HepG2 (cell line): ENCODE data around the gene PET100. TPM values are rescaled to one million over a fixed set of nuclear protein-coding genes. Genes with fewer than 3 reads are reported as not detected.
A peak's percentile ranks its signal among the peaks of the same experiment; 100 is the strongest.

Source experiments
- CCAR2 ChIP-seq: fragments of 200-400 bp; formaldehyde crosslinking; optimal IDR thresholded peaks from 2 replicates; pipeline ENCODE3; 2018; ENCODE audit warnings: low read depth, mild to moderate bottlenecking, low read length, moderate library complexity
- CENPX ChIP-seq: sonication (generic); formaldehyde crosslinking; IDR thresholded peaks from 2 replicates; pipeline ENCODE4 v1.9.0; 2021; ENCODE audit warnings: mild to moderate bottlenecking, missing genetic modification reagents, moderate library complexity
- FOXK2 ChIP-seq: fragments of 450-650 bp; IDR thresholded peaks from 2 replicates; pipeline ENCODE4 v1.6.1; 2016
- HOXA9 ChIP-seq: sonication (generic); formaldehyde crosslinking; IDR thresholded peaks from 2 replicates; pipeline ENCODE4 v1.8.1; 2022; ENCODE audit warnings: missing genetic modification reagents, mild to moderate bottlenecking, moderate library complexity, borderline replicate concordance
- KLF9 ChIP-seq: IDR thresholded peaks from 2 replicates; pipeline ENCODE4 v1.6.1; 2016; ENCODE audit warnings: low read depth
- MED13 ChIP-seq: sonication (generic); formaldehyde crosslinking; IDR thresholded peaks from 2 replicates; pipeline ENCODE4 v1.5.0; 2020; ENCODE audit warnings: missing genetic modification reagents
- MTA3 ChIP-seq: sonication (generic); formaldehyde crosslinking; IDR thresholded peaks from 2 replicates; pipeline ENCODE4 v1.4.0; 2020; ENCODE audit warnings: missing genetic modification reagents
- NCOA5 ChIP-seq: sonication (generic); formaldehyde crosslinking; IDR thresholded peaks from 2 replicates; pipeline ENCODE4 v1.4.0; 2020; ENCODE audit warnings: missing genetic modification reagents
- PHF8 ChIP-seq: sonication (generic); formaldehyde crosslinking; IDR thresholded peaks from 2 replicates; pipeline ENCODE4 v1.5.0; 2020; ENCODE audit warnings: missing genetic modification reagents
- REL ChIP-seq: sonication (generic); formaldehyde crosslinking; conservative IDR thresholded peaks from 2 replicates; pipeline ENCODE4 v1.8.0; 2022; ENCODE audit warnings: mild to moderate bottlenecking, missing genetic modification reagents, moderate library complexity
- YEATS2 ChIP-seq: sonication (generic); formaldehyde crosslinking; IDR thresholded peaks from 2 replicates; pipeline ENCODE4 v1.4.0; 2020; ENCODE audit warnings: missing genetic modification reagents, borderline replicate concordance
- ZBTB20 ChIP-seq: sonication (generic); formaldehyde crosslinking; IDR thresholded peaks from 2 replicates; pipeline ENCODE4 v1.8.1; 2023; ENCODE audit warnings: missing genetic modification reagents, low read depth, mild to moderate bottlenecking, borderline replicate concordance
- ZBTB7A ChIP-seq: sonication (generic); formaldehyde crosslinking; IDR thresholded peaks from 2 replicates; pipeline ENCODE4 v1.8.0; 2022; ENCODE audit warnings: mild to moderate bottlenecking, missing genetic modification reagents
- ZFP36 ChIP-seq: fragments of 150-350 bp; IDR thresholded peaks from 2 replicates; pipeline ENCODE4 v1.6.1; 2018; ENCODE audit warnings: borderline replicate concordance, low read length, low read depth; ENCODE audit not compliant: partially characterized antibody
- ZFP82 ChIP-seq: sonication (generic); formaldehyde crosslinking; IDR thresholded peaks from 2 replicates; pipeline ENCODE4 v1.5.1; 2020; ENCODE audit warnings: mild to moderate bottlenecking, missing genetic modification reagents, borderline replicate concordance
- ZNF12 ChIP-seq: sonication (generic); formaldehyde crosslinking; IDR thresholded peaks from 2 replicates; pipeline ENCODE4 v1.5.0; 2020; ENCODE audit warnings: missing genetic modification reagents
- ZNF367 ChIP-seq: sonication (generic); formaldehyde crosslinking; IDR thresholded peaks from 2 replicates; pipeline ENCODE4 v1.4.0; 2020; ENCODE audit warnings: missing genetic modification reagents, borderline replicate concordance
- ZNF713 ChIP-seq: sonication (generic); formaldehyde crosslinking; IDR thresholded peaks from 2 replicates; pipeline ENCODE4 v1.4.0; 2020; ENCODE audit warnings: mild to moderate bottlenecking, missing genetic modification reagents
- ZNF780A ChIP-seq: sonication (generic); formaldehyde crosslinking; IDR thresholded peaks from 2 replicates; pipeline ENCODE4 v1.8.0; 2022; ENCODE audit warnings: mild to moderate bottlenecking, missing genetic modification reagents, moderate library complexity
- polyA plus RNA-seq, 8 experiments: library from polyadenylated mRNA; depleted of rRNA in 3 of 8; stranded (reverse) in 7 of 8; unstranded in 1 of 8; fragments of >200 nt; fragmentation: Illumina TruSeq in 4 of 8; extraction: Trizol in 4 of 8; gene quantifications; 2 replicates each; pipeline versions ENCODE4 v1.2.1 to v1.2.3, GENCODE V29; 2011 to 2016; ENCODE audit warnings: low read depth in 4 of 8, missing spikeins in 1 of 8, mixed read lengths in 1 of 8; ENCODE audit not compliant: insufficient read depth in 1 of 8
- total RNA-seq, 5 experiments: library from RNA; depleted of rRNA; stranded (reverse); fragments of >200 nt; fragmentation: Illumina TruSeq; extraction: Trizol; gene quantifications; 2 replicates each; pipeline ENCODE4 v1.2.3, GENCODE V29; 2016; ENCODE audit warnings: low read depth in 1 of 5
- TF ChIP-seq, protein P1 (sequence below): sonication (generic); formaldehyde crosslinking; IDR thresholded peaks from 2 replicates; pipeline ENCODE4 v1.4.0; 2020; ENCODE audit warnings: missing genetic modification reagents, borderline replicate concordance
- TF ChIP-seq, protein P2 (sequence below): sonication (generic); formaldehyde crosslinking; IDR thresholded peaks from 2 replicates; pipeline ENCODE4 v1.4.0; 2020; ENCODE audit warnings: missing genetic modification reagents
- TF ChIP-seq, protein P3 (sequence below): sonication (generic); formaldehyde crosslinking; IDR thresholded peaks from 2 replicates; pipeline ENCODE4 v1.8.0; 2022; ENCODE audit warnings: mild to moderate bottlenecking, missing genetic modification reagents; ENCODE audit not compliant: insufficient replicate concordance
- TF ChIP-seq, protein P4 (sequence below): sonication (generic); formaldehyde crosslinking; IDR thresholded peaks from 2 replicates; pipeline ENCODE4 v1.9.0; 2021; ENCODE audit warnings: missing genetic modification reagents, mild to moderate bottlenecking, borderline replicate concordance

The PET100 gene
- total and polyA plus RNA-seq, 2 of the 13 experiments (the other 11 are each of a cell fraction or from before 2014, with no cell fraction given): 22.3 to 66.5 TPM

DNA sequence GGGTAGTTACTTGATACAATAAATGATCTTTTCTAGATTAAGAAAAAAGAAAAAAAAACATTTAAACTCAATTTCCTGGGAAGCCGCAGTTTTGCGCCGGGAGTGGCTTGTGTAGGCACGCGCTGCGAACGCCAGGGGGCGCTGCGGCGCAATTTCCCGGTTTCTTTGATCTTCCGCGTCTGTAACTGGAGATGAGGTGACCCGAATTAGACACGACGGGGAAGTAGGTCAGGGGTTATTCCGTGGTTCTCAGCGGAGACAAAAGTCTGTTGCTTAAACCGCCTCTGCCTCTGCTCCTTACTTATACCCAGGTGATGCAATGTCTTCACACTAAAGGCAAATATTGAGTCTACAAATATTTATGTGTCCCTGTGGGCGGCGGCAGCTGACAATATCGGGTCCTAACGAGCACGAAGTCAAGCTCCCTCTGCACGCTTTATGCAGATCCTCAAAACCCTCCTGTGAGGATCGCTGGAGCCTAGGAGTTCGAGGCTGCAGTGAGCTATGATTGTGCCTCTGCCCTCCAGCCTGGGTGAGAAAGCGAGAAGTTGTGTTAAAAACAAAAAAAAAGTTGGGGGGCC, 22.6 kb downstream of the PET100 start (continued):
- TF ChIP-seq ZNF780A (CRISPR knock-in tag) (0 out of 2 replicates have a peak, but pooled peaks have one; percentile 31), ZFP82 (0 out of 2 replicates have a peak, but pooled peaks have one; percentile 65), YEATS2 (CRISPR knock-in tag) (peak; percentile 63; the same call in 1 of the 2 replicates), ZFP36 (no peak), ZBTB7A (CRISPR knock-in tag) (no peak), CENPX (CRISPR knock-in tag) (no peak), PHF8 (CRISPR knock-in tag) (0 out of 2 replicates have a peak, but pooled peaks have one; percentile 10), ZNF367 (CRISPR knock-in tag) (no peak), ZNF713 (CRISPR knock-in tag) (peak; percentile 22; the same call in 1 of the 2 replicates), FOXK2 (no peak), ZBTB20 (CRISPR knock-in tag) (0 out of 2 replicates have a peak, but pooled peaks have one; percentile 36), ZNF12 (peak; percentile 98), MTA3 (no peak), NCOA5 (CRISPR knock-in tag) (no peak), KLF9 (CRISPR knock-in tag) (no peak), MED13 (CRISPR knock-in tag) (no peak), REL (CRISPR knock-in tag) (no peak), HOXA9 (CRISPR knock-in tag) (no peak), CCAR2 (no peak)
- TF ChIP-seq, protein P1, sequence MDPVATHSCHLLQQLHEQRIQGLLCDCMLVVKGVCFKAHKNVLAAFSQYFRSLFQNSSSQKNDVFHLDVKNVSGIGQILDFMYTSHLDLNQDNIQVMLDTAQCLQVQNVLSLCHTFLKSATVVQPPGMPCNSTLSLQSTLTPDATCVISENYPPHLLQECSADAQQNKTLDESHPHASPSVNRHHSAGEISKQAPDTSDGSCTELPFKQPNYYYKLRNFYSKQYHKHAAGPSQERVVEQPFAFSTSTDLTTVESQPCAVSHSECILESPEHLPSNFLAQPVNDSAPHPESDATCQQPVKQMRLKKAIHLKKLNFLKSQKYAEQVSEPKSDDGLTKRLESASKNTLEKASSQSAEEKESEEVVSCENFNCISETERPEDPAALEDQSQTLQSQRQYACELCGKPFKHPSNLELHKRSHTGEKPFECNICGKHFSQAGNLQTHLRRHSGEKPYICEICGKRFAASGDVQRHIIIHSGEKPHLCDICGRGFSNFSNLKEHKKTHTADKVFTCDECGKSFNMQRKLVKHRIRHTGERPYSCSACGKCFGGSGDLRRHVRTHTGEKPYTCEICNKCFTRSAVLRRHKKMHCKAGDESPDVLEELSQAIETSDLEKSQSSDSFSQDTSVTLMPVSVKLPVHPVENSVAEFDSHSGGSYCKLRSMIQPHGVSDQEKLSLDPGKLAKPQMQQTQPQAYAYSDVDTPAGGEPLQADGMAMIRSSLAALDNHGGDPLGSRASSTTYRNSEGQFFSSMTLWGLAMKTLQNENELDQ (CRISPR knock-in tag): no peak
- TF ChIP-seq, protein P2, sequence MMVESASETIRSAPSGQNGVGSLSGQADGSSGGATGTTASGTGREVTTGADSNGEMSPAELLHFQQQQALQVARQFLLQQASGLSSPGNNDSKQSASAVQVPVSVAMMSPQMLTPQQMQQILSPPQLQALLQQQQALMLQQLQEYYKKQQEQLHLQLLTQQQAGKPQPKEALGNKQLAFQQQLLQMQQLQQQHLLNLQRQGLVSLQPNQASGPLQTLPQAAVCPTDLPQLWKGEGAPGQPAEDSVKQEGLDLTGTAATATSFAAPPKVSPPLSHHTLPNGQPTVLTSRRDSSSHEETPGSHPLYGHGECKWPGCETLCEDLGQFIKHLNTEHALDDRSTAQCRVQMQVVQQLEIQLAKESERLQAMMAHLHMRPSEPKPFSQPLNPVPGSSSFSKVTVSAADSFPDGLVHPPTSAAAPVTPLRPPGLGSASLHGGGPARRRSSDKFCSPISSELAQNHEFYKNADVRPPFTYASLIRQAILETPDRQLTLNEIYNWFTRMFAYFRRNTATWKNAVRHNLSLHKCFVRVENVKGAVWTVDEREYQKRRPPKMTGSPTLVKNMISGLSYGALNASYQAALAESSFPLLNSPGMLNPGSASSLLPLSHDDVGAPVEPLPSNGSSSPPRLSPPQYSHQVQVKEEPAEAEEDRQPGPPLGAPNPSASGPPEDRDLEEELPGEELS: peak; percentile 91
- TF ChIP-seq, protein P3, sequence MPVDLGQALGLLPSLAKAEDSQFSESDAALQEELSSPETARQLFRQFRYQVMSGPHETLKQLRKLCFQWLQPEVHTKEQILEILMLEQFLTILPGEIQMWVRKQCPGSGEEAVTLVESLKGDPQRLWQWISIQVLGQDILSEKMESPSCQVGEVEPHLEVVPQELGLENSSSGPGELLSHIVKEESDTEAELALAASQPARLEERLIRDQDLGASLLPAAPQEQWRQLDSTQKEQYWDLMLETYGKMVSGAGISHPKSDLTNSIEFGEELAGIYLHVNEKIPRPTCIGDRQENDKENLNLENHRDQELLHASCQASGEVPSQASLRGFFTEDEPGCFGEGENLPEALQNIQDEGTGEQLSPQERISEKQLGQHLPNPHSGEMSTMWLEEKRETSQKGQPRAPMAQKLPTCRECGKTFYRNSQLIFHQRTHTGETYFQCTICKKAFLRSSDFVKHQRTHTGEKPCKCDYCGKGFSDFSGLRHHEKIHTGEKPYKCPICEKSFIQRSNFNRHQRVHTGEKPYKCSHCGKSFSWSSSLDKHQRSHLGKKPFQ (CRISPR knock-in tag): peak; percentile 58
- TF ChIP-seq, protein P4, sequence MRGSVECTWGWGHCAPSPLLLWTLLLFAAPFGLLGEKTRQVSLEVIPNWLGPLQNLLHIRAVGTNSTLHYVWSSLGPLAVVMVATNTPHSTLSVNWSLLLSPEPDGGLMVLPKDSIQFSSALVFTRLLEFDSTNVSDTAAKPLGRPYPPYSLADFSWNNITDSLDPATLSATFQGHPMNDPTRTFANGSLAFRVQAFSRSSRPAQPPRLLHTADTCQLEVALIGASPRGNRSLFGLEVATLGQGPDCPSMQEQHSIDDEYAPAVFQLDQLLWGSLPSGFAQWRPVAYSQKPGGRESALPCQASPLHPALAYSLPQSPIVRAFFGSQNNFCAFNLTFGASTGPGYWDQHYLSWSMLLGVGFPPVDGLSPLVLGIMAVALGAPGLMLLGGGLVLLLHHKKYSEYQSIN (CRISPR knock-in tag): no peak
